Inferior parietal cortex (tissue), 1 donor: Measurements from ENCODE around the gene CRTAC1.

Experiments used
- DNase-seq: peaks from one replicate; pipeline ENCODE4 v3.0.0-alpha.2; 2016; ENCODE audit errors: extremely low spot score

The CRTAC1 gene

GRCh38 chr10:98030093-98030821 is at the start of gene CRTAC1:
Gene CRTAC1, minus strand, starts transcription at chr10:98030621. Its CDS starts 149 bp downstream, at chr10:98030472.
- DNase-seq: peak; percentile 77

GRCh38 chr10:98078774-98079173 is 48.4 kb upstream of the CRTAC1 start:
- DNase-seq: no peak

DNA sequence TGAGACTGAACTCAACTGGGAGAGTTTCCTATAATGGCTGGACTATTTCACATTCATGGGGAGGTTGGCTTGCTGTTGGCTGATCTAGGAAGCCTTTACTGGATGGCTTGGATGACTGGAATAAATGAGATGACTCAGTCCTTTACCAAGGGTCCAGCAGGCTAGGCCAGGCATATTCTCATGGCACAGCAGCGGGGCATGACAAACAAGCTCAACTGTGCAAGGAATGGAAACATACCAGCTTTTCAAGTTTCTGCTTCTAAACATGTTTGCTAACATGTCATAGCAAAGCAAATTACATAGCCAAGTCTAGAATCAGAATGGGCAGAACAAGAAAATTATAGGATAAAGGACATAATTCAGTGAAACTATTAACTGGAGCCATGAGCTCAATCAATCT is 46.8 kb upstream of the CRTAC1 start:
- DNase-seq: no peak

DNA sequence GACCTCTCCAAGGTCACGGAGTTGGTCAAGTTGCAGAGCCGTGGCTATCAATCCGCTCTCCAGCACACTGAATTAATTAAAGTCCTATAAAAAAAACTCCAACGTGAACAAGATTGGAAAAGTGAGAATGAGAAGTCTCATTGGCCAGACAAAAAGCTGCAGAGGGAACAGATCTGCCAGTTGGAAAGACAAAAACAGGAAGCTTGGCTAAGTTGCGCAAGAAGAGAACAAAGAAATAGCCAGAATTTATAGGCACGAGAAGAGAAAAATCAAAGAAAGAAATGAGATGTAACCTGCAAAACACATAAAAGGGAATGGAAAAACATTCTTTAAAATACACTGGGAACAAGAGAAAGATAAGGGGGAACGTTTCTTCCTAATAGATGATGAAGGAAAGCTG is 45.7 kb upstream of the CRTAC1 start:
- DNase-seq: no peak

- DNase-seq: no peak
Measured at GRCh38 chr10:98074315-98074911, 44.0 kb upstream of the CRTAC1 start.

DNA sequence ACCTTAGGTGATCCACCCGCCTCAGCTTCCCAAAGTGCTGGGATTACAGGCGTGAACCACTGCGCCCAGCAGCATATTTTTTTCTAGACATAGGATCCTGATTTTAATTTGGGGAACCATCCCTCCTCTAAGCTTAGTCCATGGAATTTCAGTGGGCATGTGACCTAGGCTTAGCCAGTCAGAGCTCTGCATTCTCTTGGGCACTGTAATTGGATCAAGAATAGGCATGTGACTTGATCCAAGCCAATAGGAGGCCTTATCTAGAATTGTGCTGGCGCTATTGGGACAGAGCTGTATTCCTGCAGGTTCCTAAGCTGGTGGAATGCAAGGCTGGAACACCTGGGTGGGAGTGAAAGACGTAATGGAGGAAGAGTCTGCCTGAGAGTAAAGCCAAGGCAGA is 36.7 kb upstream of the CRTAC1 start:
- no peak for DNase-seq

- DNase-seq: no peak
Measured at GRCh38 chr10:98063740-98064027, 33.3 kb upstream of the CRTAC1 start.

GRCh38 chr10:98062424-98062823 is 32.0 kb upstream of the CRTAC1 start:
- no peak for DNase-seq

GRCh38 chr10:98060079-98060478 is 29.7 kb upstream of the CRTAC1 start:
- no peak for DNase-seq

DNA sequence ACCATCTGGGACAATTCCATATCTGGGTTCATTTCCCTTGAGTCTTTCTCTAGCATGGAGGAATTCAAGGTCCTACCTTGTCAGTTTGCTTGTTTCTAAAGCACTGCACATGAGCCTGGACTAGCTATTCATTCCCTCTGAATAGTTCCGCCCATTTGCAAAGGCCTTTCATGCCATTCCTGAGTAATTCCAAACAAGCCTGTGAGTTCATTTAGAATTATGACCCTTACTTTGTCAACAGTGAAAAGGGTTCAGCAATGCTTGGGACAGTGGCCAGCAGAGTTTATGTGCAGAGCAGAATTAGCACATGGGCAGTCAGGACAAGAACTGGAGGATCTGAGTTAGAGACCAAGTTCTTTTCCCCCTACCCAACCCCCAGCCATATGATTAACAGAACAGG is 27.9 kb upstream of the CRTAC1 start:
- DNase-seq: no peak

DNA sequence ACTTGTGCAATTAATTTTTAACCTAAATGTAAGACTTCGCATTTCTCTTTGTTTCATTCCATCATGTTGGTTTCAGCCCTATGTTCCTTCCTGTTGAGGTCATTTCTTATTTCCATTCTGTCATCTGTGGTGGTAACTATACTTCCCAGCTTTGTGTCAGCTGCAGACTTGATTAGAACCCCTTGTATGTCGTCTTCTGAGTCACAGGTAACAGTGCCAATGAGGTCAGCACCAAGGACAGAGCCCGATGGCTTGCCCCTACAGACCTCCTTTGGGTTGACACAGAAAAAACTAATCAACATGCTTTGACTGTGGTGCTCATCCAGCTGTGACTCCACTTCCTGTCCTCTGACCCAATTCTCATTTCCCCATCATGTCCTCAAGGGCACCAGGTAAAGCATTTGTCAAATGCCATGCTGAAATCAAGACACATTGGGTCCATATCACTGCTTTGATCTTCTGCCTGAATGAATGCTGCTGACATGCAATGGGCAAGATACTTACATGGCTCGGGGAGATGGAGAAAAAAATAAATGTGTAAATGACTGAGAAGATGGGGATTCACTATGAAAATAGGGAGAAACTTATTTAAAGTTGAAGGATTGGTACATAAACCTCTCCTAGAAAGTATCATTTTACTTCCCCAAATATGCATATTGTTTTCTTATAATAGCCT is 25.6 kb upstream of the CRTAC1 start:
- no peak for DNase-seq

DNA sequence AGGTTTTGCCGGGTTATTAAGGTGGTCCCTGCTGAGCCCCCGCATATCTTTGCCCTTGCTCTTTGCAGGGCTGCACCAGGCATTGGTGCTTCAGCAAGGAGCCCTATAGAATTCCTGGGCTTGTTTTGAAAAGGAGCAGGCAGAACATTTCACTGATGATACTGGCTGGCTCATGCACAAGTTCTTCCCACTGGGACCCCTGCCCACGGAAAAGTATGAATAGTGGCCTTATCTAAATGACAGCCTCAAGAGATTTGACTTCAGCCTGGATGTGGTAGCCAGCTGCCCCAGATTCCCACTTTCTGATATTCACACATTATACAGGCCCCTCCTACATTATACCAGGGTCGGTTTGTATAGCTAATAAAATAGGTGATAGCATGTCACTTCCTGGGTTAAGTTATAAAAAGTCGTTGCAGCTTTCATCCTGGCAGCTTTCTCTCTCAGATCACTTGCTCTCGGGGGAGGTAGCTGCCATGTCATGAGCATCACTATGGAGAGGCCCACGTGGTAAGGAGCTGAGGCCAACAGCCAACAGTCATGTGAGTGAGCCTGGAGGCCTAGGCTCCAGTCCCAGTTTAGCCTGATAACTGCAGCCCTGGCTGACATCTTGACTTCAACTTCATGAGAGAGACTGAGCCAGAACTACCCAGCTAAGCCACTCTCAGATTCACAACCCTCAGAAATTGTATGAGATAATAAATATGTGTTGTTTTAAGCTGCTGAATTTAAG is 16.8 kb upstream of the CRTAC1 start:
- DNase-seq: peak; percentile 71

DNA sequence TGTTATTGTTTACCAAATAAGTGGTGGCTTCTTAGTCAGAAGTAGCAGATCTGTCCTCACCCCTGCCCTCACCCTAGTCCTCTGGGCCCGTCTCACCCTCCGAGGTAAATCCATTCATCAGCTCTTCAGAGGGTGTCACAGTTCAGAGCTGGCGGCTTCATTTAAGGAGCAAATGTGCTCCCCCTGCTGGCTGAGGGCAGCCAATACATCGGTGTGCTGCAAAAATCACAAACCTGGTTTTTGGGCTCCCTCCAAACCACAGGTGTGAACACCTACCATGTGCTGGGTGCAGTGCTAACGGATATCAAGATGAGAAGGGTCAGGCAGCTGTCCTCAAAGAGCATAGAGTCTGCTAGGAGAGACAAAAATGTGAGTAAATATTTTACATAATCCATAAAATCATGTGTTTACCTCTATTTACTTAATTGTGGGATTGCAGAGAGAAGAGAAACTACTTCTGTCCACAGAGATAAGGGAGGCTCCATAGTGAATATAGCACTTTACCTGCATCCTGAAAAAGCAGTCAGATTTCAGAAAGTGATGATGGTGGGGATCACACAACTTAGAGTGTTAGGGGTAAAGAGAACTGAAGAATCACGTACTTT is 15.5 kb upstream of the CRTAC1 start:
- DNase-seq: peak; percentile 78

- DNase-seq: peak; percentile 87
Measured at GRCh38 chr10:98041352-98042043, 11.1 kb upstream of the CRTAC1 start.

DNA sequence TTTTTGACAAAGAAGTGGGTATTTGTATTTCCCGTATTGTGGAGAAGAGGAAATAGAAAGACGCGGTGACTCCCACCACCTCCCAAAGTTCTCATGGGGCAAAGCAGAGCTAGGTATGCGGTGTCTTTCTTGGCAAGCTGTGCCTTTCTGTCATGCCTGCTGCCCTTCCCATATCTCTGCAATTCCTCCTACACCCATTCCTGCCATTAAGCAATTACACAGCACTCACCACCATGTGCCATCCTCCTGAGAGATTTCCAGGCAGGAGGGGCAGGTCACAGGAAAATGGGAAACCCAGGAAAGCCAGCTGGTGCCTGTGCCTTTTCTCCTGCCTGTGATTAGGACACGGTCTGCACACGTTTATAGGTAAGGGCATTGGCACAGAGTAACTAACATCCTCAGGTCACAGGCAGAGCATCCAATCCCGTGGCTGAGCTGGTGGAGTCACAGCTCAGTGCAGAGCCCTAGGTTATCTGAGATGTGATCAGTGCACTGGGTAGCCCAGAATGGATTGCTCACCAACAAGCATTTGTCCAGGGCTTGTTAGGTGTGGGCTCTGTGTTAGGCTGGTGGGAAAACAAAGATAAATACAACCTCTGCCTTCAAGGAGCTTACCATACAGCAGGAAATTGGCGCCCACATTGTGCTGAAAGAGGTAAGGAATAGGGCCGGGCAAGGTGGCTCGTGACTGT is 9.4 kb upstream of the CRTAC1 start:
- DNase-seq: no peak

- DNase-seq: no peak
Measured at GRCh38 chr10:98038288-98038687, 7.9 kb upstream of the CRTAC1 start.

DNA sequence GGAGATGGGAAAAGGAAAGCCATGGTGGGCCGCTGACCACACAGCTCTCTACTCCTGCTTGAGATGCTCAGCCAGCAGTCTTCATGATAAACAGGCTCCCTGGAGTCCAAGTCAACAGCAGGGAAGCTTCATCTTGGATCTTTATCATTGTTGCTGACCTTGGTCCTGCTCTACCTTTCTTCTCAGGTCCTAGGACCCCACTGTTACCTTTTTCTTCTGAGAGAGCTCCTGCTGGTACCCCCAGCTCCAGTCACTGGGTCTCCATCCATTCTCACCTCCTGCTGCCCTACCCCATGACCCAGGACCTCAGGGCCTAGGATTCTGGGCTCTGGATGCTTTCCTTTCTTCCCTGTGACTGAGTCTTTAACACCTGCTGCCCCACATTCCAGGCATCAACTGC is 5.2 kb upstream of the CRTAC1 start:
- DNase-seq: no peak

DNA sequence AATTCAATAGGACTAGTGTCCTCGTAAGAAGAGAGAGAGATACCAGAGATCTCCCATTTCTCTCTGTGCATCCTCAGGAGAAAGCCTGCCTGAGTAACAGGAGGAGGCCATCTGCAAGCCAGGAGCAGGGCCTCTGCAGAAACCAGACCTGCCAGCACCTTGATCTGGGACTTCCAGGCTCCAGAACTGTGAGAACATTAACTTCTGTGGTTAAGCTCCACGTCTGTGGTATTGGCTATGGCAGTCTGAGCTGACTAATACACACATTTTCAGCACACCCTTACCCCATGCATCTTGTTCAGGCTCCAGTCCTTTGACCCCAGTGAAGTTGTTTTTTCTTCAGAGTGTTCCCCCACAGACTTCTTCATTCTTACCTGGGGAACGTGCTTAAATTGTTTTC is 3.1 kb upstream of the CRTAC1 start:
- no peak for DNase-seq

- DNase-seq: no peak
Measured at GRCh38 chr10:98031440-98031839, 1.0 kb upstream of the CRTAC1 start.

DNA sequence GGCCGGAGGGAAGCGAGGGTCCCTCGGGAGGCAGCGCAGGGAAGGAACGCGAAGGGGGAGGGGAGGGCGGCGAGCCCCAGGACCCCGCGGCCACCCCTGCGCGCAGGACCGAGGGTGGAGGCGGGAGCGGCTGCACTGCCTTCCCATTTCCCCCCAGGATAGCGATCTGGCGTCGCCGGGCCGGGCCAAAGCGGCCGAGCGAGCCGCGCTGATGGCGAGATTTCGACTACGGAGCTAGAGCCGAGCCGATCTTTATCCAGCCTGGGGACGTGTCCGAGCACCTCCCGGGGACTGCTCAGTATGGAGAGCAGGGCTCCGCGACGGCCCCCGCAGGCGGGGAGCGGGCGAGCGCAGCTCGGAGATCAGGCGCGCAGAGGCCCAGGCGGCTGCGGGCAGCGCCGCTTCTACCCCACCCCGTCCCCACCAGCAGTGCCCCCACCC is 590 bp upstream of the CRTAC1 start:
- DNase-seq: no peak
